KMS-11 (cell line): ENCODE results near the gene YARS2.

ENCODE experiments used
- H2AFZ ChIP-seq: fragments of 200-600 bp; sonication (generic); 2 replicates; pipeline ENCODE4 v1.6.1; 2016; ENCODE audit warnings: antibody characterized with exemption, mixed run types, low read depth
- H3K27ac ChIP-seq: fragments of 200-600 bp; sonication (generic); 2 replicates; pipeline ENCODE4 v1.6.1; 2016; ENCODE audit warnings: mild to moderate bottlenecking, mixed run types
- H3K27me3 ChIP-seq: fragments of 200-600 bp; sonication (generic); 2 replicates; pipeline ENCODE4 v1.6.1; 2017; ENCODE audit warnings: mild to moderate bottlenecking, low read depth, mixed run types, moderate library complexity; ENCODE audit not compliant: insufficient read depth
- H3K36me3 ChIP-seq: fragments of 200-600 bp; sonication (generic); 2 replicates; pipeline ENCODE4 v1.6.1; 2017; ENCODE audit warnings: mild to moderate bottlenecking, mixed run types; ENCODE audit not compliant: insufficient read depth
- H3K4me1 ChIP-seq: fragments of 200-600 bp; sonication (generic); 2 replicates; pipeline ENCODE4 v1.6.1; 2016; ENCODE audit warnings: mild to moderate bottlenecking, low read depth, mixed run types; ENCODE audit not compliant: poor library complexity, severe bottlenecking
- H3K4me2 ChIP-seq: fragments of 200-600 bp; sonication (generic); 2 replicates; pipeline ENCODE4 v1.7.0; 2016; ENCODE audit warnings: mild to moderate bottlenecking, mixed run types
- H3K4me3 ChIP-seq: fragments of 200-600 bp; sonication (generic); IDR thresholded peaks from 2 replicates; pipeline ENCODE4 v1.6.1; 2017; ENCODE audit warnings: low read depth, low read length, mixed read lengths; ENCODE audit not compliant: insufficient read depth
- H3K79me2 ChIP-seq: fragments of 200-600 bp; sonication (generic); 2 replicates; pipeline ENCODE4 v1.6.1; 2016; ENCODE audit warnings: low read depth, mixed run types; ENCODE audit not compliant: insufficient read depth
- H3K9ac ChIP-seq: fragments of 200-600 bp; sonication (generic); 2 replicates; pipeline ENCODE4 v1.6.1; 2016; ENCODE audit warnings: mild to moderate bottlenecking, mixed run types
- H4K20me1 ChIP-seq: fragments of 200-600 bp; sonication (generic); 2 replicates; pipeline ENCODE4 v1.6.1; 2016; ENCODE audit warnings: mild to moderate bottlenecking, mixed run types; ENCODE audit not compliant: insufficient read depth
- CTCF ChIP-seq: fragments of 200-600 bp; sonication (generic); conservative IDR thresholded peaks from 2 replicates; pipeline ENCODE4 v1.6.1; 2017; ENCODE audit warnings: low read depth, mild to moderate bottlenecking, antibody characterized with exemption, low read length, moderate library complexity, mixed read lengths

Gene YARS2

GRCh38 chr12:32776258-32776657, 20.6 kb upstream of the YARS2 start:
- Histone ChIP-seq H3K9ac (no peak overlapping the region), H3K27me3 (no peaks in the 10 kb centered on the region), H3K4me3 (no peak overlapping the region), H3K4me1 (no peaks in the 10 kb centered on the region), H3K27ac (no peak overlapping the region), H3K79me2 (no peaks in the 10 kb centered on the region), H3K36me3 (no peaks in the 10 kb centered on the region), H2AFZ (no peak overlapping the region), H4K20me1 (no peaks in the 10 kb centered on the region), H3K4me2 (no peak overlapping the region)
- no peak for TF ChIP-seq CTCF

DNA sequence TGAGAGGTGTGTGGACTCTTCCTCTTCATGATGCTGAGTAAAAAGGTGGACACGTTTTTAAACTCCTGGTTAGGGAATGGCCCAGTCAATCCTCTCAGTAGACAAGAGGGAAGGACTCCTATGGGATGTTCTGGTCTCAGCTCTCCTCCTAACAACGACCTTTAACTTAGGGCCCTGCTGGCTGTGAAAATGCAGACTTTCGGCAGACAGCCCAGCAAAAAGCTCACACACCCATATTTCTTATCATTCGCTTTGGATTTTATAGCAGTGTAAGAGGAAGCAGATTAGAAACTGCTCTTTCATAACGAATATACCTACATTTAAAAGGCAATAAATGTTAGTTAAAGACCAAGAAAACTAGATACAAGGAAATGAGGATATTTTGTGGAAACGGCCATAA, 18.0 kb upstream of the YARS2 start:
- no peaks in the 10 kb centered on the region for H3K4me1 ChIP-seq
- no peak overlapping the region for H3K4me3 ChIP-seq
- no peaks in the 10 kb centered on the region for H4K20me1 ChIP-seq
- H3K27me3 ChIP-seq, result no peaks in the 10 kb centered on the region
- TF ChIP-seq CTCF, result no peak
- H3K79me2 ChIP-seq, result no peaks in the 10 kb centered on the region
- H3K36me3 ChIP-seq, result no peaks in the 10 kb centered on the region
- no peak overlapping the region for H3K4me2 ChIP-seq
- H3K9ac ChIP-seq, result no peak overlapping the region
- H3K27ac ChIP-seq, result no peak overlapping the region
- no peak overlapping the region for H2AFZ ChIP-seq

DNA sequence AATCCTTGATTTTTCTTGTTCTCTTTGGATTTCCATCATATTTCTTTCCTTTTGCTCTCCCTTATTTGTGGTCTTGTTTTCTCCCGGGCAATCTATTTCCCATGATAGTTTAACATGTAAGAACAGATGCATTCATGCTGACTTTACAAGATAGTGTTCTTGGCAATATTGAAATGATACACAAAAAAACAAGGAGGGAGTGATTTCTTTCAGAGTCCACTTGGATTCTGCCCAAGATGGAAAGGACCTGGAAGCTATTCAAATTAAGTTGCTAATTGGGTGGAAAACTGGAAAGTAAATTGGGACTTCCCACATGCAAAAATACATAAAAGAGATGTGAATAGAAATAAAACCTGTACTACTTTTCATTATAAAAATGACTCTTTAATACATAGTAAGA, 14.4 kb upstream of the YARS2 start:
- H3K9ac ChIP-seq, result no peak overlapping the region
- TF ChIP-seq CTCF, result no peak
- H3K4me3 ChIP-seq, result no peak overlapping the region
- no peaks in the 10 kb centered on the region for H3K27me3 ChIP-seq
- no peaks in the 10 kb centered on the region for H3K36me3 ChIP-seq
- H3K27ac ChIP-seq, result no peak overlapping the region
- peaks cover 8% of the 10 kb centered on the region for H3K4me1 ChIP-seq
- no peak overlapping the region for H3K4me2 ChIP-seq
- no peak overlapping the region for H2AFZ ChIP-seq
- no peaks in the 10 kb centered on the region for H4K20me1 ChIP-seq
- H3K79me2 ChIP-seq, result no peaks in the 10 kb centered on the region

GRCh38 chr12:32768518-32768917, 12.8 kb upstream of the YARS2 start:
- Histone ChIP-seq H4K20me1 (no peaks in the 10 kb centered on the region), H3K36me3 (no peaks in the 10 kb centered on the region), H3K4me2 (no peak overlapping the region), H3K27ac (no peak overlapping the region), H3K4me3 (no peak overlapping the region), H3K9ac (no peak overlapping the region), H3K27me3 (no peaks in the 10 kb centered on the region), H3K79me2 (no peaks in the 10 kb centered on the region), H3K4me1 (peaks cover 8% of the 10 kb centered on the region), H2AFZ (no peak overlapping the region)
- no peak for TF ChIP-seq CTCF

DNA sequence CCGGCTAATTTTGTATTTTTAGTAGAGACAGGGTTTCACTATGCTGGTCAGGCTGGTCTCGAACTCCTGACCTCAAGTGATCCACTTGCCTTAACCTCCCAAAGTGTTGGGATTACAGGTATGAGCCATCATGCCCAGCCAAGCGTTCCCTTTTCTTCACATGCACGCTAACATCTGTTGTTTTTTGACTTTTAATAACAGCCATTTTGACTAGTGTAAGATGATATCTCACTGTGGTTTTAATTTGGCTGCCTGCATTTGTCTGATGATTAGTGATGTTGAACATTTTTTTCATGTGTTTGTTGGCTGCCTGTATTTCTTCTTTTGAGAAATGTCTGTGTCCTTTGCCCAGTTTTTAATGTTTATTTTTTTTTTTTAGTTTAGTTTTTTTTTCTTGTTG, 10.2 kb upstream of the YARS2 start:
- no peak overlapping the region for H2AFZ ChIP-seq
- H3K36me3 ChIP-seq, result no peaks in the 10 kb centered on the region
- H3K79me2 ChIP-seq, result no peaks in the 10 kb centered on the region
- H3K27me3 ChIP-seq, result no peaks in the 10 kb centered on the region
- TF ChIP-seq CTCF, result no peak
- no peaks in the 10 kb centered on the region for H4K20me1 ChIP-seq
- H3K27ac ChIP-seq, result no peak overlapping the region
- H3K4me2 ChIP-seq, result no peak overlapping the region
- no peak overlapping the region for H3K4me3 ChIP-seq
- no peak overlapping the region for H3K9ac ChIP-seq
- H3K4me1 ChIP-seq, result peaks cover 8% of the 10 kb centered on the region
